ENCODE data around the gene ZBTB20. TPM values are rescaled to one million over a fixed set of nuclear protein-coding genes. Genes with fewer than 3 reads are reported as not detected.

Gene ZBTB20
- total and polyA plus RNA-seq, 2 of the 4 experiments (the other 2 are of a cell fraction): 0.75 to 14.7 TPM

- H2BK5ac ChIP-seq (ENCODE audit: low read depth, low read length, poor library complexity, severe bottlenecking): no peak overlapping the region
- H3K18ac ChIP-seq (ENCODE audit: low read depth, low read length): no peak overlapping the region
- H3K27me3 ChIP-seq (ENCODE audit: control insufficient read depth, insufficient read depth, low read length): no peaks in the 10 kb centered on the region
- H3K4me1 ChIP-seq (ENCODE audit: control insufficient read depth, insufficient read depth, low read length): no peaks in the 10 kb centered on the region
- in situ Hi-C loops (cut with MboI; ENCODE audit: low sequenced_read_pairs): no loop called here
- WGBS, 2 experiments (ENCODE audit: extremely low coverage in 2 of 2, insufficient read length in 1 of 2): no CpG with 5 or more reads among the region's 4 CpGs
- no peaks in the 10 kb centered on the region for H4K20me1 ChIP-seq (ENCODE audit: insufficient read depth, low read length)
- ChIA-PET CTCF (no interaction called here), POLR2A (ENCODE audit: unreplicated experiment) (no interaction called here)
- H3K79me1 ChIP-seq (ENCODE audit: low read depth in 1 of 2, low read length in 2 of 2): no peaks in the 10 kb centered on the region
- DNase-seq (no peak), ATAC-seq (ENCODE audit: low read depth) (no peak)
- no peak overlapping the region for H3K4me3 ChIP-seq (ENCODE audit: insufficient read depth, low read depth, low read length)
- H2BK20ac ChIP-seq (ENCODE audit: low read depth, low read length): no peak overlapping the region
- dilution Hi-C loops (cut with HindIII; ENCODE audit: low sequenced_read_pairs, unreplicated experiment): no loop called here
- no peaks in the 10 kb centered on the region for H3K9me1 ChIP-seq (ENCODE audit: insufficient read depth, low read length)
- H4K5ac ChIP-seq (ENCODE audit: low read depth, low read length): no peak overlapping the region
- TF ChIP-seq CHD1 (IDR thresholded peaks at IDR 0.05; ENCODE audit: low read depth, low read length): no peak
- TF ChIP-seq POLR2A (IDR thresholded peaks at IDR 0.05; ENCODE audit: low read depth, low read length): no peak
- TF ChIP-seq SMC3 (IDR thresholded peaks at IDR 0.05; ENCODE audit: low read depth, low read length): no peak
- TF ChIP-seq CEBPB (IDR thresholded peaks at IDR 0.05; ENCODE audit: low read depth, low read length): no peak
- no peak for TF ChIP-seq FOS (IDR thresholded peaks at IDR 0.05; ENCODE audit: low read depth, low read length)
- no peak for TF ChIP-seq RAD21 (IDR thresholded peaks at IDR 0.05; ENCODE audit: low read length)
- no peak for TF ChIP-seq CTCF (conservative IDR thresholded peaks at IDR 0.05; ENCODE audit: low read depth, low read length)
- no peak for TF ChIP-seq MXI1 (IDR thresholded peaks at IDR 0.05; ENCODE audit: borderline replicate concordance, low read depth, low read length)
- no peak for TF ChIP-seq MAFK (IDR thresholded peaks at IDR 0.05; ENCODE audit: low read depth, low read length)
- no peak for TF ChIP-seq RFX5 (IDR thresholded peaks at IDR 0.05; ENCODE audit: low read depth, low read length)
- no peak overlapping the region for H2AK9ac ChIP-seq (replicated peaks; ENCODE audit: low read depth, low read length, poor library complexity)
- peaks cover 4% of the 10 kb centered on the region; the same call in 1 of the 2 replicates for H3K36me3 ChIP-seq (ENCODE audit: control insufficient read depth, insufficient read depth, low read length)
- H2BK120ac ChIP-seq (ENCODE audit: low read depth, low read length): no peak overlapping the region
- no peak overlapping the region for H2AFZ ChIP-seq (replicated peaks; ENCODE audit: low read length, poor library complexity)
- intact Hi-C loops (cut with micrococcal nuclease): no loop called here
- H3K56ac ChIP-seq (ENCODE audit: extremely low read depth, insufficient read depth, low read length): no peak overlapping the region
- no peak overlapping the region for H3K9ac ChIP-seq (ENCODE audit: low read depth, low read length)
- H2AK5ac ChIP-seq (ENCODE audit: low read depth, low read length): no peak overlapping the region
- H2BK15ac ChIP-seq (ENCODE audit: low read depth, low read length): no peak overlapping the region
- no peak overlapping the region for H3K23ac ChIP-seq (ENCODE audit: low read depth, low read length)
- no peaks in the 10 kb centered on the region for H3K9me3 ChIP-seq (ENCODE audit: control insufficient read depth, insufficient read depth, low read length)
- no peak overlapping the region for H3K14ac ChIP-seq (replicated peaks; ENCODE audit: low read depth, low read length)
- H4K8ac ChIP-seq (ENCODE audit: low read depth in 2 of 2, low read length in 2 of 2): no peak overlapping the region
- no peak overlapping the region for H3K4ac ChIP-seq (ENCODE audit: low read depth, low read length)
- BruUV-seq (replicated peaks): no TSS peak
- no peak overlapping the region for H3K4me2 ChIP-seq (ENCODE audit: low read depth, low read length)
- H4K91ac ChIP-seq (ENCODE audit: insufficient read depth, low read depth, low read length): no peak overlapping the region
- H3K27ac ChIP-seq (ENCODE audit: insufficient read depth, low read length): no peak overlapping the region
Observed at GRCh38 chr3:114327665-114328064, 819.4 kb downstream of the ZBTB20 start.

Data from IMR-90 (cell line).